Heart right ventricle (tissue), 16 donors: ENCODE results near the gene DCTN4. TPM values are rescaled to one million over a fixed set of nuclear protein-coding genes. Genes with fewer than 3 reads are reported as not detected.
"Not testable (repeated sequence)": the region's sequence is repeated elsewhere in the genome, so short reads cannot be mapped to it uniquely, and the experiment has no call there.

Experiments
- ATAC-seq, 8 donors: fragments of 200-7000 bp; cut with Tn5 transposase; one replicate each; pipeline ENCODE4 v1.9.1; 2020; ENCODE audit warnings: mild to moderate bottlenecking in 8 of 8, moderate library complexity in 8 of 8, moderate number of reproducible peaks in 1 of 8
- DNase-seq, 2 donors: peaks; one replicate each; pipeline ENCODE4 v3.0.0-alpha.2; 2020
- H3K27ac ChIP-seq, 10 donors: fragments of 200-600 bp; sonication (generic) in 2 of 10; one replicate each; pipeline versions ENCODE4 v1.5.0 to v1.8.0; 2020 to 2022; ENCODE audit warnings: mild to moderate bottlenecking in 3 of 10
- H3K27me3 ChIP-seq, 7 donors: fragments of 200-600 bp; one replicate each; pipeline ENCODE4 v1.8.0; 2021 to 2022; ENCODE audit warnings: mild to moderate bottlenecking in 2 of 7
- H3K36me3 ChIP-seq, 9 donors: fragments of 200-600 bp; sonication (generic) in 1 of 9; one replicate each; pipeline versions ENCODE4 v1.5.0 to v1.8.0; 2020 to 2022; ENCODE audit warnings: mild to moderate bottlenecking in 2 of 9
- H3K4me1 ChIP-seq, 9 donors: fragments of 200-600 bp; sonication (generic) in 1 of 9; one replicate each; pipeline versions ENCODE4 v1.5.0 to v1.8.0; 2020 to 2022; ENCODE audit warnings: mild to moderate bottlenecking in 4 of 9
- H3K4me3 ChIP-seq, 10 donors: fragments of 200-600 bp; sonication (generic) in 2 of 10; one replicate each; pipeline versions ENCODE4 v1.5.0 to v1.8.0; 2020 to 2022; ENCODE audit warnings: mild to moderate bottlenecking in 7 of 10, moderate library complexity in 2 of 10
- H3K9me3 ChIP-seq, 11 donors: fragments of 200-600 bp in 10 of 11; sonication (generic) in 2 of 11; one replicate each; pipeline versions ENCODE4 v1.5.0 to v1.8.0; 2013 to 2022; ENCODE audit warnings: mild to moderate bottlenecking in 2 of 11, control low read depth in 1 of 11, moderate library complexity in 1 of 11
- WGBS, 2 donors: extraction: QIAGEN DNeasy Blood & Tissue Kit; methylation state at CpG; one replicate each; pipeline ENCODE4 v1.1.7; 2013; ENCODE audit warnings: inconsistent platforms in 1 of 2; 5-methylcytosine and 5-hydroxymethylcytosine counted together
- intact Hi-C, 10 donors: fragments of 100-400 bp; cut with DNase I; formaldehyde crosslinking; loops; one replicate each; pipeline versions ENCODE4 v1.11.1 to v1.14.2; 2022
- polyA plus RNA-seq, 2 donors: library from polyadenylated mRNA; stranded (reverse); fragments of 200-250 nt; gene quantifications; one replicate each; pipeline ENCODE4 v1.2.3, GENCODE V29; 2013
- total RNA-seq, 10 donors: library from RNA; stranded (reverse); fragmentation: NEBNext Ultra II Directional in 3 of 10; extraction: Animal tissue kit (Norgen Biotek cat#: 25700) in 3 of 10; gene quantifications; one replicate each; pipeline versions ENCODE4 v1.2.1 to v1.2.4, GENCODE V29; 2021 to 2023
- TF ChIP-seq, protein P1 (sequence below), 9 donors: fragments of 200-600 bp; sonication (generic) in 2 of 9; IDR thresholded peaks; one replicate each; pipeline versions ENCODE4 v1.5.0 to v1.8.0; 2021 to 2022; ENCODE audit warnings: antibody characterized with exemption in 9 of 9, mild to moderate bottlenecking in 5 of 9, moderate library complexity in 1 of 9
- donor health status: Arrhythmogenic right ventricular cardiomyopathy.
- donor health status: ischemic (EF 13 %, LVEDD 7.1; RV severe dilation, severe dysfunction).
- donor health status: healthy with polysubstance abuse.
- donor health status: DM: no; HTN: yes; CAD: no.
- donor health status: DM: no; HTN: no; CAD: no.
- donor health status: ischemic (EF 25% LVEDD 6.9; RV normal size, moderate dysfunction).
- donor health status: ischemic (EF 25% LVEDD 5.7; RV mildly dilated, moderate dysfunction).
- donor health status: healthy.
- donor health status: DM: yes; HTN: yes; CAD: no.
- donor health status: Ischemic cardiomyopathy.
- donor health status: ischemic (EF 35%, LVEDD 5.7; RV mildly dilated, moderate dysfunction).
- donor health status: nonischemic (EF 11% LVEDD 7.7; RV severe dilation, severe dysfunction).
- donor health status: DM: yes; HTN: yes; CAD: no.
- donor health status: PGD.
- donor health status: ischemic (EF 29% LVEDD 5.4; RV normal size, mild dysfunction).
- donor health status: nonischemic (EF 23%, LVEDD 6.1; RV moderate dilation, normal function).

Gene DCTN4
- total and polyA plus RNA-seq, 12 donors = 20.0 to 68.3 (median 56.7) TPM

DNA sequence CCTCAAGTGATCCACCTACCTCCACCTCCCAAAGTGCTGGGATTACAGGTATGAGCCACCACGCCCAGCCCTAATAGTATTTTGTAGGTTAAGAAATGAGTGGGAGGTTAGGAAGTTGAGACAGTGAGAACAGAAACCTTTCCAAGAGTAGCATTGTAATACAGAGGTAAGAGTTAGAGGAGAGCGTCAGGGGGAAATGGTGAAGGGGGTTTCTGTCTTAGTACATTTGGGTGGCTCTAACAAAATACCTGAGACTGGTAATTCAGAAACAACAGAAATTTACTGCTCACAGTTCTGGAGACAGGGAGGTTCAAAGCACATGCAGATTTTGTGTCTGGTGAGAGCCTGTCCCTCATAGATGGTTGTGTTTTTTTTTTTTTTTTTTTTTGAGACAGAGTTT, 38.6 kb upstream of the DCTN4 start:
- Histone ChIP-seq H3K4me1 (peaks cover 0 to 23% (median 8%) of the 10 kb centered on the region in 9 donors), H3K9me3 (no peaks in the 10 kb centered on the region), H3K27me3 (no peaks in the 10 kb centered on the region), H3K27ac (no peak overlapping the region), H3K4me3 (no peak overlapping the region), H3K36me3 (peaks cover 0 to 50% (median 16%) of the 10 kb centered on the region in 9 donors)
- DNase-seq = no peak
- WGBS, 2 donors = 97 to 100% methylated on average over 2 of the region's 2 CpGs
- intact Hi-C loops = no loop called here
- ATAC-seq = no peak
- TF ChIP-seq, protein P1, sequence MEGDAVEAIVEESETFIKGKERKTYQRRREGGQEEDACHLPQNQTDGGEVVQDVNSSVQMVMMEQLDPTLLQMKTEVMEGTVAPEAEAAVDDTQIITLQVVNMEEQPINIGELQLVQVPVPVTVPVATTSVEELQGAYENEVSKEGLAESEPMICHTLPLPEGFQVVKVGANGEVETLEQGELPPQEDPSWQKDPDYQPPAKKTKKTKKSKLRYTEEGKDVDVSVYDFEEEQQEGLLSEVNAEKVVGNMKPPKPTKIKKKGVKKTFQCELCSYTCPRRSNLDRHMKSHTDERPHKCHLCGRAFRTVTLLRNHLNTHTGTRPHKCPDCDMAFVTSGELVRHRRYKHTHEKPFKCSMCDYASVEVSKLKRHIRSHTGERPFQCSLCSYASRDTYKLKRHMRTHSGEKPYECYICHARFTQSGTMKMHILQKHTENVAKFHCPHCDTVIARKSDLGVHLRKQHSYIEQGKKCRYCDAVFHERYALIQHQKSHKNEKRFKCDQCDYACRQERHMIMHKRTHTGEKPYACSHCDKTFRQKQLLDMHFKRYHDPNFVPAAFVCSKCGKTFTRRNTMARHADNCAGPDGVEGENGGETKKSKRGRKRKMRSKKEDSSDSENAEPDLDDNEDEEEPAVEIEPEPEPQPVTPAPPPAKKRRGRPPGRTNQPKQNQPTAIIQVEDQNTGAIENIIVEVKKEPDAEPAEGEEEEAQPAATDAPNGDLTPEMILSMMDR (IDR thresholded peaks at IDR 0.05) = no peak

DNA sequence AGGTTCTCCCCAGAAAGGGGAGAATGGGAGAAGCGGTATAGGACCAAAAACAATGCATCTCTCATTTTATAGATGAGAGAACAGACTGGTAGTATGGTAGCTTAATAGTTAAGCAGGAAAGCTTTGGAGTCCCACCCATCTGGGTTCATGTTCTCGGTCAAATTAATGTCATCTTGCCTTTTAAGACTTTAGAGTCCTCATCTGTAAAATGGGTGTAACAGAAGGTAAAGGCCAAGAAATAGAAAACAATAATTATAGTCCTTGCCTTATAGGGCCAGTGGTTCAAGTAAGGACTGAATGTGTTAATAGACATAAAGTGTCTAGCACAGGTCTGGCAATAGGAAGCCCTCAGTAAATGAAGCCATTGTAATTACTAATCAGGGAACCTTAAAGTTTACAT, 36.1 kb upstream of the DCTN4 start:
- intact Hi-C loops = no loop called here
- H3K27ac ChIP-seq = no peak overlapping the region
- WGBS, 2 donors = 86 to 90% methylated on average over 2 of the region's 2 CpGs
- no peaks in the 10 kb centered on the region for H3K9me3 ChIP-seq
- H3K36me3 ChIP-seq = peaks cover 0 to 50% (median 16%) of the 10 kb centered on the region in 9 donors
- ATAC-seq (no peak), DNase-seq (no peak)
- no peaks in the 10 kb centered on the region for H3K27me3 ChIP-seq
- H3K4me3 ChIP-seq = no peak overlapping the region
- TF ChIP-seq, protein P1 (IDR thresholded peaks at IDR 0.05) = no peak
- peaks cover 0 to 35% (median 15%) of the 10 kb centered on the region in 9 donors for H3K4me1 ChIP-seq

DNA sequence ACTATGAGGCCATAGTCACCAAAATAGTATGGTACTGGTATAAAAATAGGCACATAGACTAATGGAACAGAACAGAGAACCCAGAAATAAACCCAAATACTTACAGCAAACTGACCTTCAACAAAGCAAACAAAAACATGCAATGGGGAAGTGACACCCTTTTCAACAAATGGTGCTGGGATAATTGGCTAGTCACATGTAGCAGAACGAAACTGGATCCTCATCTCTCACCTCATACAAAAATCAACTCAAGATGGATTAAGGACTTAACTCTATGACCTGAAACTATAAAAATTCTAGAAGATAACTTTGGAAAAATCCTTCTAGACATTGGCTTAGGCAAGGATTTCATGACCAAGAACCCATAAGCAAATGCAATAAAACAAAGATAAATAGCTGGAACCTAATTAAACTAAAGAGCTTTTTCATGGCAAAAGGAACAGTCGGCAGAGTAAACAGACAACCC, 34.6 kb upstream of the DCTN4 start:
- DNase-seq, H3K9me3 ChIP-seq, H3K27ac ChIP-seq, H3K4me3 ChIP-seq, intact Hi-C loops, ATAC-seq, H3K27me3 ChIP-seq: not testable (repeated sequence)
- H3K36me3 ChIP-seq = peaks cover 0 to 46% (median 16%) of the 10 kb centered on the region in 9 donors
- H3K4me1 ChIP-seq = peaks cover 0 to 49% (median 28%) of the 10 kb centered on the region in 9 donors
- 85 to 86% methylated on average over 2 of the region's 2 CpGs for WGBS, 2 donors

DNA sequence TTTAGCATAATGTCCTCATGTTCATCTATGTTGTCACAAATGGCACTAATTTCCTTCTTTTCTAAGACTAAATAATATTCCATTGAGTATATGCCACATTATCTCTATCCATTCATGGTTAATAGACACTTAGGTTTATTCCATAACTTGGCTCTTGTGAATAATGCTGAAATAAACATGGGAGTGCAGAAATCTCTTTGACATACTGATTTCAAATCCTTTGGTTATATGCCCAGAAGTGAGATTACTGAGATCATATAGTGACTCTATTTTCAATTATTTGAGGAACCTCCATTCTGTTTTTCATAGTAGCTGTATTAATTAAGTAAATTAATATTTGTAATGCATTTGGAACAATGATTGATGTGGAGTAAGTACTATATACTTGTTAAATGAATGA, 32.7 kb upstream of the DCTN4 start:
- Histone ChIP-seq H3K4me1 (peaks cover 0 to 68% (median 46%) of the 10 kb centered on the region in 9 donors), H3K27ac (peak overlapping the region in 2 of 10 donors; percentile 73 to 76), H3K27me3 (no peaks in the 10 kb centered on the region), H3K4me3 (no peak overlapping the region), H3K9me3 (no peaks in the 10 kb centered on the region), H3K36me3 (peaks cover 0 to 27% (median 14%) of the 10 kb centered on the region in 9 donors)
- TF ChIP-seq, protein P1 (IDR thresholded peaks at IDR 0.05) = no peak
- ATAC-seq = no peak
- no peak for DNase-seq
- intact Hi-C loops = no loop called here

DNA sequence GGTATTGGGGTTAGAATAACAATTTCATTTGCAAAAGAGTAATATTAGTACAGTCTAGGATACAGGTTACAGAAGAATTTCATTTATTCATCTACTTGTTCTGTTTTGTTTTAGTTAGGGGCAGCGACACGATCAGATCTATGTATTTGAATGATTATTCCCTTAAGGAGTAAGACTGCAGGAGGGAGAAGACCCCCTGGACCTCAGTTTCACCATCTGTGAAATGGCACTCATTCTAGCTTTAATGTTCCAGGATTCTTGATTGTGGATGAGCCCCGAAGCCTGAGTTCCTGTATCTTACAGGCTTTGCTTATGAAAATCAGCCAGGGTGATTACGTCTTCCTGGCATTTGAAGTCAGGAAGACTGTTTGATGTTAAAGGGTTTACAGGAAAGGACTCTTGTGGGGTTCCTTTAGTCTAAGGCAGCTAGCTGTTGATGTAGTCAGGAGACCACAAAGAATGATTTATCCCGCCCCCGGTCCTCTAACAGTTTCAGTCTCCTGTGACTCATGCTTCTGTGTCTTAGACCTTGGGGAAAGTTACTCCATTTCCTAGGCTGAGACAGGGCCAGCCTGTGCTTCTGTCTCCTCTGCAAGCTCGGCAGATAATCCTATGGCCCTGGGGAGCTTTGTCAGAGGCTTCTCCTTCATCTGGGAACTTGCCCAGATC, 31.3 kb upstream of the DCTN4 start:
- intact Hi-C loops = no loop called here

More for the DNA sequence above, 31.3 kb upstream of the DCTN4 start:
- peak in 1 of 2 donors; percentile 46 for DNase-seq
- no peaks in the 10 kb centered on the region for H3K27me3 ChIP-seq
- peaks cover 0 to 3% (median 0%) of the 10 kb centered on the region in 11 donors for H3K9me3 ChIP-seq
- peaks cover 0 to 79% (median 52%) of the 10 kb centered on the region in 9 donors for H3K4me1 ChIP-seq
- TF ChIP-seq, protein P1 (IDR thresholded peaks at IDR 0.05) = no peak
- H3K36me3 ChIP-seq = peaks cover 0 to 12% (median 0%) of the 10 kb centered on the region in 9 donors
- peak overlapping the region in 3 of 10 donors; percentile 3 to 29 (median 4) for H3K4me3 ChIP-seq
- H3K27ac ChIP-seq = peak overlapping the region in 7 of 10 donors; percentile 26 to 76 (median 47)
- WGBS, 2 donors = 50 to 53% methylated on average over 7 of the region's 7 CpGs
- peak; percentile 39 to 95 (median 88) for ATAC-seq
